Right lobe of liver (tissue), 4 donors: Measurements from ENCODE around the gene PSMD1.

Source experiments
- POLR2A ChIP-seq: fragments of 450-650 bp; IDR thresholded peaks from one replicate; pipeline ENCODE4 v1.6.1; 2017; ENCODE audit warnings: antibody characterized with exemption, mild to moderate bottlenecking
- TF ChIP-seq, protein P1 (sequence below), 4 donors: fragments of 200-600 bp in 3 of 4; fragments of 450-650 bp in 1 of 4; IDR thresholded peaks; one replicate each; pipeline versions ENCODE4 v1.5.1 to v1.8.0; 2016 to 2022; ENCODE audit warnings: antibody characterized with exemption in 4 of 4, mild to moderate bottlenecking in 2 of 4
- donor health status: DM: no; HTN: no; CAD: no.
- donor health status: DM: no; HTN: no; CAD: no.
- donor health status: DM: no; HTN: yes; CAD: no.

DNA sequence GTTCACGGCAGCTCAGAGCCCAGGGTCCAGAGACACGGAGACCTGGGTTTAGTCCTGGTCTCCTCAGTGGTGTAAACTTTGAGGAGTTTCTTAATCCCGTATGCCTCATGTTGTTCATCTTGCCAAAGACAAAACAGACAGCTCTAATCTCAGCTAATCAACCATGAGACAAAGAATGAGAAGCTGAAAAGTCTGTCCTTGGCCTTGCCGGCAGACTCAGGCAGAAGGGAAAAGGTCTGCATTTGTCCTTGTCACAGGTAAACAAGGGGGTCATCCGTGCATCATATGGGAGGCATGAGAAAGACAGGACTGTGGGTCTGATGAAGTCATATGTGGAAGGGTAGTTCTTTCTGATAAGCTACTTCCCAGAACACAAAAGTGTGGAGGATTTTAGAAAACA, 139.9 kb downstream of the PSMD1 start:
- TF ChIP-seq, protein P1, sequence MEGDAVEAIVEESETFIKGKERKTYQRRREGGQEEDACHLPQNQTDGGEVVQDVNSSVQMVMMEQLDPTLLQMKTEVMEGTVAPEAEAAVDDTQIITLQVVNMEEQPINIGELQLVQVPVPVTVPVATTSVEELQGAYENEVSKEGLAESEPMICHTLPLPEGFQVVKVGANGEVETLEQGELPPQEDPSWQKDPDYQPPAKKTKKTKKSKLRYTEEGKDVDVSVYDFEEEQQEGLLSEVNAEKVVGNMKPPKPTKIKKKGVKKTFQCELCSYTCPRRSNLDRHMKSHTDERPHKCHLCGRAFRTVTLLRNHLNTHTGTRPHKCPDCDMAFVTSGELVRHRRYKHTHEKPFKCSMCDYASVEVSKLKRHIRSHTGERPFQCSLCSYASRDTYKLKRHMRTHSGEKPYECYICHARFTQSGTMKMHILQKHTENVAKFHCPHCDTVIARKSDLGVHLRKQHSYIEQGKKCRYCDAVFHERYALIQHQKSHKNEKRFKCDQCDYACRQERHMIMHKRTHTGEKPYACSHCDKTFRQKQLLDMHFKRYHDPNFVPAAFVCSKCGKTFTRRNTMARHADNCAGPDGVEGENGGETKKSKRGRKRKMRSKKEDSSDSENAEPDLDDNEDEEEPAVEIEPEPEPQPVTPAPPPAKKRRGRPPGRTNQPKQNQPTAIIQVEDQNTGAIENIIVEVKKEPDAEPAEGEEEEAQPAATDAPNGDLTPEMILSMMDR (IDR thresholded peaks at IDR 0.05), result no peak
- no peak for TF ChIP-seq POLR2A
